SK-N-SH (cell line): ENCODE data around the gene CAVIN1. TPM values are rescaled to one million over a fixed set of nuclear protein-coding genes. Genes with fewer than 3 reads are reported as not detected.
A peak's percentile ranks its signal among the peaks of the same experiment; 100 is the strongest.

Experiments used
- CTCF ChIA-PET: fragments of 300-600, 350-600 bp; formaldehyde crosslinking; extraction: SDS; loops from one replicate; lab custom pipeline; 2021; lab: Yijun Ruan, JAX
- POLR2A ChIA-PET: fragments of 350-600 bp; sonication (Branson Sonifier 250); formaldehyde crosslinking; extraction: SDS; loops from one replicate; lab custom pipeline; 2020; ENCODE audit warnings: antibody characterized with exemption, inconsistent platforms; lab: Yijun Ruan, JAX
- DNase-seq: peaks from one replicate; pipeline ENCODE4 v3.0.0; 2012
- H2AFZ ChIP-seq: fragments of 200-600 bp; sonication (generic); 2 replicates; pipeline ENCODE4 v1.8.1; 2016; ENCODE audit warnings: antibody characterized with exemption, mild to moderate bottlenecking, low read depth
- H3F3A ChIP-seq: fragments of 200-600 bp; sonication (generic); replicated peaks from 2 replicates; pipeline ENCODE3; 2016; ENCODE audit warnings: antibody characterized with exemption, mild to moderate bottlenecking; ENCODE audit not compliant: insufficient read depth
- H3K27ac ChIP-seq, 2 experiments: fragments of 200-500 bp in 1 of 2; fragments of 200-600 bp in 1 of 2; sonication (Bioruptor generic) in 1 of 2; sonication (generic), shearing (Covaris generic) in 1 of 2; 2 replicates each; pipeline versions ENCODE4 v1.5.1 to v1.6.1; 2014 to 2016; ENCODE audit warnings: low read depth in 2 of 2, inconsistent platforms in 1 of 2, low read length in 1 of 2, mild to moderate bottlenecking in 1 of 2, mixed read lengths in 1 of 2
- H3K27me3 ChIP-seq: fragments of 200-600 bp; sonication (generic), shearing (Covaris generic); 2 replicates; pipeline ENCODE4 v1.6.1; 2016; ENCODE audit warnings: mixed run types; ENCODE audit not compliant: insufficient read depth
- H3K36me3 ChIP-seq, 2 experiments: fragments of 200-500 bp in 1 of 2; fragments of 200-600 bp in 1 of 2; sonication (Bioruptor generic) in 1 of 2; sonication (generic) in 1 of 2; replicated peaks in 1 of 2; 2 replicates each; pipeline versions ENCODE3 to v1.5.1; 2014 to 2016; ENCODE audit warnings: low read length in 1 of 2, mild to moderate bottlenecking in 1 of 2; ENCODE audit not compliant: insufficient read depth in 2 of 2, control insufficient read depth in 1 of 2
- H3K4me1 ChIP-seq, 2 experiments: fragments of 200-500 bp in 1 of 2; fragments of 200-600 bp in 1 of 2; sonication (Bioruptor generic) in 1 of 2; sonication (generic), shearing (Covaris generic) in 1 of 2; 2 replicates each; pipeline versions ENCODE4 v1.5.1 to v1.6.1; 2014 to 2016; ENCODE audit warnings: low read depth in 1 of 2, low read length in 1 of 2, mixed run types in 1 of 2; ENCODE audit not compliant: insufficient read depth in 2 of 2, control insufficient read depth in 1 of 2
- H3K4me2 ChIP-seq: fragments of 200-600 bp; sonication (generic), shearing (Covaris generic); 2 replicates; pipeline ENCODE4 v1.6.1; 2017; ENCODE audit warnings: mixed run types
- H3K4me3 ChIP-seq, 2 experiments: fragments of 200-500 bp in 1 of 2; fragments of 200-600 bp in 1 of 2; sonication (Bioruptor generic) in 1 of 2; sonication (generic), shearing (Covaris generic) in 1 of 2; 2 replicates each; pipeline versions ENCODE4 v1.5.1 to v1.8.1; 2014 to 2016; ENCODE audit warnings: low read depth in 2 of 2, inconsistent platforms in 1 of 2, low read length in 1 of 2, mild to moderate bottlenecking in 1 of 2, mixed read lengths in 1 of 2, moderate library complexity in 1 of 2
- H3K79me2 ChIP-seq: fragments of 200-600 bp; sonication (generic); 2 replicates; pipeline ENCODE4 v1.8.1; 2017; ENCODE audit warnings: mild to moderate bottlenecking; ENCODE audit not compliant: insufficient read depth
- H3K9ac ChIP-seq: fragments of 200-600 bp; sonication (generic); 2 replicates; pipeline ENCODE4 v1.6.1; 2017; ENCODE audit warnings: mixed run types
- H3K9me2 ChIP-seq: fragments of 200-600 bp; sonication (generic); 2 replicates; pipeline ENCODE4 v1.6.1; 2017; ENCODE audit warnings: mixed run types
- H3K9me3 ChIP-seq: fragments of 200-600 bp; sonication (generic); 2 replicates; pipeline ENCODE4 v1.6.1; 2017; ENCODE audit warnings: mixed run types, mild to moderate bottlenecking, moderate library complexity
- H4K20me1 ChIP-seq: fragments of 200-600 bp; sonication (generic); 2 replicates; pipeline ENCODE4 v1.6.1; 2017; ENCODE audit warnings: mild to moderate bottlenecking, mixed run types; ENCODE audit not compliant: insufficient read depth
- CTCF ChIP-seq: fragments of 200-600 bp; sonication (generic); IDR thresholded peaks from 2 replicates; pipeline ENCODE4 v1.6.1; 2017; ENCODE audit warnings: antibody characterized with exemption, mild to moderate bottlenecking, moderate library complexity
- MAX ChIP-seq: IDR thresholded peaks from 2 replicates; pipeline ENCODE4 v1.4.0; 2012; ENCODE audit warnings: low read depth
- RCOR1 ChIP-seq: fragments of 150-350 bp; IDR thresholded peaks from 2 replicates; pipeline ENCODE4 v1.6.1; 2017; ENCODE audit warnings: antibody characterized with exemption, low read length
- USF1 ChIP-seq: IDR thresholded peaks from 2 replicates; pipeline ENCODE4 v1.4.0; 2012; ENCODE audit warnings: low read depth, borderline replicate concordance
- WGBS: methylation state at CpG from one replicate; pipeline ENCODE4 v1.1.6; 2017; ENCODE audit warnings: low lambda C conversion rate; 5-methylcytosine and 5-hydroxymethylcytosine counted together
- polyA plus RNA-seq, 3 experiments: library from polyadenylated mRNA; depleted of rRNA; stranded (reverse); fragments of >200 nt; gene quantifications; 2 replicates each; pipeline ENCODE4 v1.2.3, GENCODE V29; 2012

Gene CAVIN1
- polyA plus RNA-seq, 1 of the 3 experiments (the other 2 are of a cell fraction) = 290 TPM

- Histone ChIP-seq H3K4me1 (no peaks in the 10 kb centered on the region), H3F3A (no peaks in the 10 kb centered on the region), H3K79me2 (no peaks in the 10 kb centered on the region), H3K9me3 (no peaks in the 10 kb centered on the region), H3K36me3 (no peaks in the 10 kb centered on the region), H3K27me3 (no peaks in the 10 kb centered on the region), H3K9me2 (no peaks in the 10 kb centered on the region), H3K4me3 (no peak overlapping the region), H2AFZ (no peak overlapping the region), H4K20me1 (no peaks in the 10 kb centered on the region), H3K9ac (no peak overlapping the region), H3K4me2 (no peak overlapping the region), H3K27ac (no peak overlapping the region)
- 56% methylated on average over 5 of the region's 5 CpGs for WGBS
- TF ChIP-seq MAX = no peak
- ChIA-PET CTCF (no interaction called here), POLR2A (interaction anchor here (0.7 kb wide), 1 partner anchor 1080 kb away, joined by 7 read pairs; no protein-coding TSS in a partner anchor)
- no peak for DNase-seq
These were observed 19.1 kb upstream of the CAVIN1 start for GRCh38 chr17:42442196-42442565.

- Histone ChIP-seq H3K79me2 (no peaks in the 10 kb centered on the region), H2AFZ (no peak overlapping the region), H3K27me3 (no peaks in the 10 kb centered on the region), H3K27ac (no peak overlapping the region), H3K9me2 (no peaks in the 10 kb centered on the region), H4K20me1 (no peaks in the 10 kb centered on the region), H3K9me3 (no peaks in the 10 kb centered on the region), H3K4me1 (no peaks in the 10 kb centered on the region), H3K9ac (no peak overlapping the region), H3K4me3 (no peak overlapping the region), H3K36me3 (no peaks in the 10 kb centered on the region), H3F3A (peaks cover 5% of the 10 kb centered on the region), H3K4me2 (no peak overlapping the region)
- POLR2A ChIA-PET = interaction anchor here (0.7 kb wide), 1 partner anchor 1079 kb away, joined by 7 read pairs; no protein-coding TSS in a partner anchor
- CTCF ChIA-PET = interaction anchor here (1.0 to 2.1 kb wide), 3 partner anchors 13 to 21 kb away, joined by 3 to 8 read pairs (median 4); partner anchors contain the start of gene CAVIN1
- DNase-seq = no peak
- no peak for TF ChIP-seq RCOR1
- WGBS = 63% methylated on average over 7 of the region's 7 CpGs
These were observed 18.5 kb upstream of the CAVIN1 start for GRCh38 chr17:42441371-42442195.

- WGBS = 85% methylated on average over 9 of the region's 9 CpGs
- H3K4me1 ChIP-seq = 0 out of 4 replicates have a peak, but pooled peaks cover 0 to 5% of the 10 kb centered on the region in 2 experiments
These were observed 15.8 kb upstream of the CAVIN1 start for GRCh38 chr17:42438600-42439567.

More at GRCh38 chr17:42438600-42439567, 15.8 kb upstream of the CAVIN1 start:
- Histone ChIP-seq H3K4me2 (no peak overlapping the region), H4K20me1 (no peaks in the 10 kb centered on the region), H3K9me3 (no peaks in the 10 kb centered on the region), H3K27ac (no peak overlapping the region), H3K4me3 (no peak overlapping the region), H3K9me2 (no peaks in the 10 kb centered on the region), H3K36me3 (no peaks in the 10 kb centered on the region), H3K79me2 (no peaks in the 10 kb centered on the region), H2AFZ (no peak overlapping the region), H3K9ac (no peak overlapping the region), H3K27me3 (no peaks in the 10 kb centered on the region), H3F3A (peaks cover 12% of the 10 kb centered on the region)
- ChIA-PET CTCF (interaction anchor here (0.6 kb wide), 1 partner anchor 138 kb away, joined by 4 read pairs; no protein-coding TSS in a partner anchor), POLR2A (no interaction called here)
- TF ChIP-seq USF1 (no peak), CTCF (peak; percentile 49)
- DNase-seq = no peak
